IgD-negative memory B cell (primary cell): ENCODE measurements around the gene BSCL2. TPM values are rescaled to one million over a fixed set of nuclear protein-coding genes. Genes with fewer than 3 reads are reported as not detected.
"Not testable (repeated sequence)": the region's sequence is repeated elsewhere in the genome, so short reads cannot be mapped to it uniquely, and the experiment has no call there.

ENCODE experiments used
- H3K27ac Mint-ChIP-seq, 3 donors: one replicate each; pipeline ENCODE4 v1.8.0; 2020 to 2022; ENCODE audit warnings: mild to moderate bottlenecking in 3 of 3, mixed read lengths in 3 of 3, moderate library complexity in 1 of 3
- H3K27me3 Mint-ChIP-seq: one replicate; pipeline ENCODE4 v1.8.0; 2021; ENCODE audit warnings: mixed read lengths
- H3K36me3 Mint-ChIP-seq: one replicate; pipeline ENCODE4 v1.8.0; 2020; ENCODE audit warnings: mild to moderate bottlenecking, mixed read lengths
- H3K4me1 Mint-ChIP-seq, 3 donors: one replicate each; pipeline ENCODE4 v1.8.0; 2020 to 2022; ENCODE audit warnings: mixed read lengths in 3 of 3, mild to moderate bottlenecking in 1 of 3
- H3K4me3 Mint-ChIP-seq, 4 donors: one replicate each; pipeline ENCODE4 v1.8.0; 2020 to 2022; ENCODE audit warnings: mild to moderate bottlenecking in 4 of 4, mixed read lengths in 4 of 4, moderate library complexity in 3 of 4
- H3K9me3 Mint-ChIP-seq, 3 donors: one replicate each; pipeline ENCODE4 v1.8.0; 2020 to 2021; ENCODE audit warnings: mixed read lengths in 3 of 3, mild to moderate bottlenecking in 1 of 3
- polyA plus RNA-seq: library from polyadenylated mRNA; unstranded; fragments of 300-500 nt; fragmentation: Illumina TruSeq; gene quantifications from one replicate; pipeline ENCODE4 v1.2.3, GENCODE V29; 2021

Gene BSCL2
- 48.2 TPM for polyA plus RNA-seq

- peaks cover 28 to 37% (median 32%) of the 10 kb centered on the region in 3 donors for H3K4me1 Mint-ChIP-seq
- no peaks in the 10 kb centered on the region for H3K27me3 Mint-ChIP-seq
- H3K27ac Mint-ChIP-seq, result peak within 1 kb of the TSS; percentile 96 to 97 (median 96)
- H3K36me3 Mint-ChIP-seq, result peaks cover 3% of the 10 kb centered on the region
- peak within 1 kb of the TSS; percentile 90 to 99 (median 94) for H3K4me3 Mint-ChIP-seq
- H3K9me3 Mint-ChIP-seq, result no peaks in the 10 kb centered on the region
These were observed at the start of gene BSCL2, which contains the start of gene GNG3 for GRCh38 chr11:62707277-62707861. BSCL2 (minus strand) TSS chr11:62707424; CDS start chr11:62707195, 229 bp downstream. GNG3 (plus strand) TSS chr11:62707676; CDS start chr11:62708296, 620 bp downstream.

- Mint-ChIP-seq H3K4me1 (peaks cover 0 to 17% (median 9%) of the 10 kb centered on the region in 3 donors), H3K9me3 (no peaks in the 10 kb centered on the region)
These were observed 47.9 kb upstream of the BSCL2 start for GRCh38 chr11:62755086-62755615.

GRCh38 chr11:62753736-62754603 lies 46.7 kb upstream of the BSCL2 start, which contains the start of gene ZBTB3:
ZBTB3 (minus strand) TSS chr11:62754160; CDS start chr11:62753664, 496 bp downstream.
- Mint-ChIP-seq H3K27me3 (no peaks in the 10 kb centered on the region), H3K27ac (peak within 1 kb of the TSS; percentile 82 to 99 (median 98)), H3K9me3 (no peaks in the 10 kb centered on the region), H3K4me3 (peak within 1 kb of the TSS; percentile 84 to 100 (median 100)), H3K36me3 (no peaks in the 10 kb centered on the region), H3K4me1 (peaks cover 4 to 21% (median 9%) of the 10 kb centered on the region in 3 donors)

More at GRCh38 chr11:62755086-62755615, 47.9 kb upstream of the BSCL2 start:
- peak overlapping the region; percentile 63 to 100 (median 74) for H3K4me3 Mint-ChIP-seq
- peak overlapping the region in 2 of 3 donors; percentile 33 to 52 for H3K27ac Mint-ChIP-seq
- H3K27me3 Mint-ChIP-seq, result no peaks in the 10 kb centered on the region
- H3K36me3 Mint-ChIP-seq, result no peaks in the 10 kb centered on the region

GRCh38 chr11:62752994-62753735 lies 45.9 kb upstream of the BSCL2 start:
- H3K27me3 Mint-ChIP-seq, result no peaks in the 10 kb centered on the region
- H3K36me3 Mint-ChIP-seq, result no peaks in the 10 kb centered on the region
- peak overlapping the region; percentile 84 to 100 (median 100) for H3K4me3 Mint-ChIP-seq
- H3K4me1 Mint-ChIP-seq, result peaks cover 5 to 23% (median 12%) of the 10 kb centered on the region in 3 donors
- H3K9me3 Mint-ChIP-seq, result no peaks in the 10 kb centered on the region
- H3K27ac Mint-ChIP-seq, result peak overlapping the region; percentile 82 to 99 (median 98)

- Mint-ChIP-seq H3K27me3 (no peaks in the 10 kb centered on the region), H3K27ac (no peak overlapping the region), H3K4me3 (peak overlapping the region in 1 of 4 donors; percentile 8), H3K36me3 (no peaks in the 10 kb centered on the region), H3K4me1 (peaks cover 5 to 28% (median 12%) of the 10 kb centered on the region in 3 donors), H3K9me3 (no peaks in the 10 kb centered on the region)
These were observed 45.1 kb upstream of the BSCL2 start for GRCh38 chr11:62752177-62752785.

- Mint-ChIP-seq H3K4me1 (peaks cover 5 to 26% (median 12%) of the 10 kb centered on the region in 3 donors), H3K27ac (peak overlapping the region in 1 of 3 donors; percentile 53)
- H3K36me3 Mint-ChIP-seq, H3K27me3 Mint-ChIP-seq, H3K4me3 Mint-ChIP-seq, H3K9me3 Mint-ChIP-seq: not testable (repeated sequence)
These were observed 42.7 kb upstream of the BSCL2 start for GRCh38 chr11:62749931-62750330.

- Mint-ChIP-seq H3K4me1 (peaks cover 5 to 16% (median 5%) of the 10 kb centered on the region in 3 donors), H3K4me3 (peak overlapping the region in 1 of 4 donors; percentile 13), H3K27ac (no peak overlapping the region), H3K9me3 (no peaks in the 10 kb centered on the region), H3K27me3 (no peaks in the 10 kb centered on the region), H3K36me3 (no peaks in the 10 kb centered on the region)
These were observed 40.4 kb upstream of the BSCL2 start for GRCh38 chr11:62747475-62748160.

GRCh38 chr11:62737196-62737595 lies 30.0 kb upstream of the BSCL2 start:
- Mint-ChIP-seq H3K4me1 (peaks cover 2 to 7% (median 5%) of the 10 kb centered on the region in 3 donors), H3K36me3 (no peaks in the 10 kb centered on the region), H3K9me3 (no peaks in the 10 kb centered on the region), H3K27me3 (no peaks in the 10 kb centered on the region), H3K4me3 (no peak overlapping the region), H3K27ac (no peak overlapping the region)

- Mint-ChIP-seq H3K27ac (peak overlapping the region in 1 of 3 donors; percentile 62), H3K4me1 (peaks cover 4 to 15% (median 15%) of the 10 kb centered on the region in 3 donors), H3K36me3 (no peaks in the 10 kb centered on the region), H3K27me3 (no peaks in the 10 kb centered on the region), H3K4me3 (peak overlapping the region in 2 of 4 donors; percentile 23 to 28), H3K9me3 (no peaks in the 10 kb centered on the region)
These were observed 25.6 kb upstream of the BSCL2 start for GRCh38 chr11:62732830-62733229.

GRCh38 chr11:62730076-62730475 lies 22.9 kb upstream of the BSCL2 start:
- H3K9me3 Mint-ChIP-seq, H3K27ac Mint-ChIP-seq, H3K27me3 Mint-ChIP-seq, H3K36me3 Mint-ChIP-seq: not testable (repeated sequence)
- Mint-ChIP-seq H3K4me1 (peaks cover 11 to 25% (median 20%) of the 10 kb centered on the region in 3 donors), H3K4me3 (peak overlapping the region; percentile 77 to 100 (median 93))

GRCh38 chr11:62728171-62728988 lies 21.2 kb upstream of the BSCL2 start, which contains the start of gene TTC9C:
TTC9C (plus strand) TSS chr11:62728486; CDS start chr11:62728849, 363 bp downstream.
- Mint-ChIP-seq H3K27me3 (no peaks in the 10 kb centered on the region), H3K27ac (peak within 1 kb of the TSS; percentile 99), H3K4me3 (peak within 1 kb of the TSS; percentile 97 to 100 (median 100)), H3K9me3 (no peaks in the 10 kb centered on the region), H3K4me1 (peaks cover 25 to 39% (median 35%) of the 10 kb centered on the region in 3 donors), H3K36me3 (peaks cover 5% of the 10 kb centered on the region)

GRCh38 chr11:62727872-62728170 lies 20.6 kb upstream of the BSCL2 start:
- no peaks in the 10 kb centered on the region for H3K27me3 Mint-ChIP-seq
- peaks cover 5% of the 10 kb centered on the region for H3K36me3 Mint-ChIP-seq
- peak overlapping the region; percentile 99 for H3K27ac Mint-ChIP-seq
- H3K9me3 Mint-ChIP-seq, result no peaks in the 10 kb centered on the region
- peaks cover 23 to 34% (median 30%) of the 10 kb centered on the region in 3 donors for H3K4me1 Mint-ChIP-seq
- H3K4me3 Mint-ChIP-seq, result peak overlapping the region; percentile 97 to 100 (median 100)
